Skeletal muscle tissue (tissue), 4 donors: Measurements from ENCODE around the gene TTC28. TPM values are rescaled to one million over a fixed set of nuclear protein-coding genes. Genes with fewer than 3 reads are reported as not detected.
"Not testable (repeated sequence)": the region's sequence is repeated elsewhere in the genome, so short reads cannot be mapped to it uniquely, and the experiment has no call there.

Source experiments
- H3K27ac ChIP-seq: one replicate; pipeline ENCODE4 v1.7.0; 2013; ENCODE audit warnings: mild to moderate bottlenecking, low read depth, low read length, inconsistent platforms
- H3K27me3 ChIP-seq, 3 donors: one replicate each; pipeline ENCODE4 v1.7.0; 2013; ENCODE audit warnings: low read length in 3 of 3; ENCODE audit not compliant: control insufficient read depth in 3 of 3, insufficient read depth in 3 of 3
- H3K36me3 ChIP-seq, 3 donors: one replicate each; pipeline ENCODE4 v1.7.0; 2013; ENCODE audit warnings: low read length in 3 of 3; ENCODE audit not compliant: control insufficient read depth in 3 of 3, insufficient read depth in 3 of 3
- H3K4me1 ChIP-seq, 3 donors: one replicate each; pipeline ENCODE4 v1.7.0; 2013; ENCODE audit warnings: low read length in 3 of 3, mild to moderate bottlenecking in 3 of 3; ENCODE audit not compliant: control insufficient read depth in 3 of 3, insufficient read depth in 3 of 3
- H3K4me3 ChIP-seq, 3 donors: one replicate each; pipeline ENCODE4 v1.7.0; 2013; ENCODE audit warnings: low read length in 3 of 3
- H3K9ac ChIP-seq, 3 donors: one replicate each; pipeline ENCODE4 v1.7.0; 2013; ENCODE audit warnings: low read length in 3 of 3, mild to moderate bottlenecking in 3 of 3, moderate library complexity in 2 of 3, low read depth in 1 of 3
- H3K9me3 ChIP-seq, 3 donors: one replicate each; pipeline ENCODE4 v1.7.0; 2013; ENCODE audit warnings: low read length in 3 of 3; ENCODE audit not compliant: control insufficient read depth in 3 of 3
- total RNA-seq: library from RNA; depleted of rRNA; stranded (reverse); fragments of >200 nt; gene quantifications from one replicate; pipeline ENCODE4 v1.2.3, GENCODE V29; 2014
- donor health status: Osteomylitis.

TTC28 gene
- total RNA-seq, 1 donor from 2014 or later = 27.1 TPM

GRCh38 chr22:28678170-28678569 is 1.5 kb downstream of the TTC28 start:
- H3K9me3 ChIP-seq, H3K27ac ChIP-seq, H3K4me1 ChIP-seq, H3K27me3 ChIP-seq, H3K36me3 ChIP-seq, H3K9ac ChIP-seq: not testable (repeated sequence)
- H3K4me3 ChIP-seq = peak overlapping the region in 1 of 3 donors; percentile 43

GRCh38 chr22:28674121-28674563 is 5.5 kb downstream of the TTC28 start:
- H3K4me1 ChIP-seq = peaks cover 0 to 4% (median 3%) of the 10 kb centered on the region in 3 donors
- no peaks in the 10 kb centered on the region for H3K27me3 ChIP-seq
- no peaks in the 10 kb centered on the region for H3K36me3 ChIP-seq

GRCh38 chr22:28670756-28671155 is 8.9 kb downstream of the TTC28 start:
- H3K9ac ChIP-seq = no peak overlapping the region
- H3K27ac ChIP-seq = no peak overlapping the region
- no peaks in the 10 kb centered on the region for H3K9me3 ChIP-seq
- H3K4me1 ChIP-seq = no peaks in the 10 kb centered on the region
- H3K27me3 ChIP-seq = no peaks in the 10 kb centered on the region
- H3K4me3 ChIP-seq = no peak overlapping the region
- no peaks in the 10 kb centered on the region for H3K36me3 ChIP-seq

More at GRCh38 chr22:28674121-28674563, 5.5 kb downstream of the TTC28 start:
- no peaks in the 10 kb centered on the region for H3K9me3 ChIP-seq
- H3K9ac ChIP-seq = no peak overlapping the region
- no peak overlapping the region for H3K4me3 ChIP-seq
- no peak overlapping the region for H3K27ac ChIP-seq

DNA sequence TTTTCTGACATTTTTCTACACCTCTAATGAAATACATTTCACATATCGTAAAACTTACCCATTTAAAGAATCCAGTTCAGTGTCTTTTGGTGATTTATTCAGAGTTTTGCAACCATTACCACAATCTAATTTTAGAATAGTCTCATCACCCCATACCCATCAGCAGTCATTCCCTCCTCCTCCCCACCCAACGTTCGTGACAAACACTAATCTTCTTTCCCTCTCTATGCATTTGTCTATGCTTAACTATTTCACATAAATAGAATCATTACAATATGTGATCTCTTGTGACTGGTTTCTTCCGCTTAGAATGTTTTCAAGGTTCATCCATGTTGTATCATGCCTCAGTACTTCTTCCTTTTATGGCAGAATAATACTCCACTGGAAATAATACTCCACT is 9.5 kb downstream of the TTC28 start:
- H3K36me3 ChIP-seq = no peaks in the 10 kb centered on the region
- H3K4me1 ChIP-seq = no peaks in the 10 kb centered on the region
- no peak overlapping the region for H3K9ac ChIP-seq
- H3K27ac ChIP-seq = no peak overlapping the region
- H3K27me3 ChIP-seq = no peaks in the 10 kb centered on the region
- H3K4me3 ChIP-seq = no peak overlapping the region
- no peaks in the 10 kb centered on the region for H3K9me3 ChIP-seq

DNA sequence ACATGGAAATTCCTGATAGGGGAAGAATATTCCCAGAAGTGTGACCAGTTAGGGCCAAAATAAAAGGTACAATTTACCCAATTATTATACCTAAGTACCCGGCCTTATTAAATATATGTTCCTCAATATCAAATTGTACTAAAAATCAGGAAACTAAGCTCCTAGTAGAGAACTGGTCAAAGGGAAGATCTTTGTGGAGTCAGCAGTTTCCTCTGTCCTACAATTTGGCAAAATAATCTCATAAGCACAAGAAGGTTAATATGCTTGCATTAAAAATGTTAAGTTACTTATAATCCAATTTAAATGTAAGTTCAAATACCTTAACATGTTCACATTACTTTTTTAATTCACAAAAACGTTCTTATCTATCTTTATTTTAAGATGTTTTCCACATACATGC is 10.3 kb downstream of the TTC28 start:
- Histone ChIP-seq H3K4me1 (no peaks in the 10 kb centered on the region), H3K27ac (no peak overlapping the region), H3K9me3 (no peaks in the 10 kb centered on the region), H3K9ac (no peak overlapping the region), H3K4me3 (no peak overlapping the region), H3K27me3 (no peaks in the 10 kb centered on the region), H3K36me3 (no peaks in the 10 kb centered on the region)

- not testable (repeated sequence) for H3K27me3 ChIP-seq, H3K9ac ChIP-seq, H3K36me3 ChIP-seq, H3K9me3 ChIP-seq, H3K4me1 ChIP-seq, H3K27ac ChIP-seq, H3K4me3 ChIP-seq
These were observed 16.1 kb downstream of the TTC28 start for GRCh38 chr22:28663569-28663942.

DNA sequence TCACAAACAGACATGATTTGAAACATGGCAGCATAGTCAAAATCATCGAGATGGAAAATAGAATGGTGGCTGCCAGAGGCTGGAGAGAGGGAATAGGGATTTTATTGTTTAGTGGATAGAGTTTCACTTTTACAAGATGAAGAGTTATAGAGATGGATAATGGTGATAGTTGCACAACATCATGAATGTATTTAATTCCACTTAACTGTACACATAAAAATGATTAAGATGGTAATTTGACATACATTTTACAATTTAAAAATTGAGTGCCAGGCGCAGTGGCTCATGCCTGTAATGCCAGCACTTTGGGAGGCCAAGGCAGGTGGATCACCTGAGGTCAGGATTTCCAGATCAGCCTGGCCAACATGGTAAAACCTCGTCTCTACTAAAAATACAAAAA is 21.2 kb downstream of the TTC28 start:
- Histone ChIP-seq H3K36me3 (no peaks in the 10 kb centered on the region), H3K27me3 (no peaks in the 10 kb centered on the region), H3K4me1 (no peaks in the 10 kb centered on the region)

DNA sequence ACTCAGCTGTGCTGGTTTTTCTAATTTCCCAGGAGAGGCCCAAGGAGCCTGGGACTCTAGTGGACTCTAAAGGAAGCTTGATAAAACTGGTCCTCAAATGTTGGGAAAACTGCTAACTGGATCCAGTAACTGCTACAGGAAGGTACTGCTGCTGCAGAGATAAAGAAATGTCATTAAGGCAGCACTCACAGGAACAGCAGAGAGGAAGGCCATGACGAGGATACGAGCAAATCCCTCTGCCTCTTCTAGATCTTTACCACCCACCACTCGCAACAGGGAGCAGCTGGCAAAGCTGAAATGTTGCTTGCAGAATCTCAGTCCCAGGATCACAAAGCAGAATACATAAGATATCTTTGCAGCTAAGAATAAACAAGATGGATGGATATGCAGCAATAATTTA is 23.5 kb downstream of the TTC28 start:
- H3K27me3 ChIP-seq = no peaks in the 10 kb centered on the region
- H3K4me1 ChIP-seq = no peaks in the 10 kb centered on the region
- no peaks in the 10 kb centered on the region for H3K9me3 ChIP-seq
- H3K9ac ChIP-seq = no peak overlapping the region
- H3K27ac ChIP-seq = no peak overlapping the region
- H3K36me3 ChIP-seq = no peaks in the 10 kb centered on the region
- H3K4me3 ChIP-seq = no peak overlapping the region

More for the DNA sequence above, 21.2 kb downstream of the TTC28 start:
- Histone ChIP-seq H3K27ac (no peak overlapping the region), H3K9ac (no peak overlapping the region), H3K9me3 (no peaks in the 10 kb centered on the region), H3K4me3 (no peak overlapping the region)

DNA sequence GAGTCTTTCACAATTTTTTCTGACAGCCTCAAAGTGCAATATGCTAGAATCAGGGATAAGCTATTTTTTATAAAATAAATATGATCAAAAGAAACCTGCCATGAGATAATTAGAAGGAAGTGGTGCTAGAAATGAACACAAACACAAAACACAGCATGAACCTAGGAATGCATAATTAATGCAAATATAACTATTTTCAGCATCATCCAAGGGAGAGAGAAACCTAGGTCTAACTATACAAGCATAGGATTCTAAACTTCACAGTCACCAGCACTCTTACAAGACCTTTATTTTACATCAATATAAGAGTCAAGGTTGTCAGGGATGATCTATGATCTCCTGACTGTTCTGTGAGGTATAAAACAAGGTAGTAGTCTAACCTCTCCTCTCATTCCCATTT is 29.2 kb downstream of the TTC28 start:
- no peaks in the 10 kb centered on the region for H3K9me3 ChIP-seq
- H3K9ac ChIP-seq = no peak overlapping the region
- no peaks in the 10 kb centered on the region for H3K36me3 ChIP-seq
- H3K27ac ChIP-seq = no peak overlapping the region
- no peaks in the 10 kb centered on the region for H3K27me3 ChIP-seq
- H3K4me3 ChIP-seq = no peak overlapping the region
- H3K4me1 ChIP-seq = no peaks in the 10 kb centered on the region

GRCh38 chr22:28648792-28649191 is 30.8 kb downstream of the TTC28 start:
- no peak overlapping the region for H3K4me3 ChIP-seq
- H3K36me3 ChIP-seq = no peaks in the 10 kb centered on the region
- no peak overlapping the region for H3K9ac ChIP-seq
- no peaks in the 10 kb centered on the region for H3K27me3 ChIP-seq
- no peaks in the 10 kb centered on the region for H3K4me1 ChIP-seq
- no peak overlapping the region for H3K27ac ChIP-seq
- no peaks in the 10 kb centered on the region for H3K9me3 ChIP-seq

- no peaks in the 10 kb centered on the region for H3K36me3 ChIP-seq
- no peak overlapping the region for H3K4me3 ChIP-seq
- no peak overlapping the region for H3K9ac ChIP-seq
- H3K9me3 ChIP-seq = no peaks in the 10 kb centered on the region
- no peak overlapping the region for H3K27ac ChIP-seq
- no peaks in the 10 kb centered on the region for H3K27me3 ChIP-seq
- no peaks in the 10 kb centered on the region for H3K4me1 ChIP-seq
These were observed 32.4 kb downstream of the TTC28 start for GRCh38 chr22:28647216-28647615.
